Stimulated activated CD4-positive, alpha-beta T cell treated with anti-CD3 and anti-CD28 coated beads, Interleukin-1b, Interleukin-23, amount 100 ng/mL, for 24 hours (primary cell): Measurements from ENCODE around the gene OR4D2.

Source experiments
- DNase-seq, 4 experiments: peaks; one replicate each; pipeline ENCODE4 v3.0.0-alpha.2; 2020; ENCODE audit warnings: low read depth in 4 of 4, low spot score in 1 of 4

The OR4D2 gene

GRCh38 chr17:58172369-58173071 lies 5.7 kb downstream of the OR4D2 start:
- peak in 1 of 4 experiments; percentile 25 for DNase-seq

DNA sequence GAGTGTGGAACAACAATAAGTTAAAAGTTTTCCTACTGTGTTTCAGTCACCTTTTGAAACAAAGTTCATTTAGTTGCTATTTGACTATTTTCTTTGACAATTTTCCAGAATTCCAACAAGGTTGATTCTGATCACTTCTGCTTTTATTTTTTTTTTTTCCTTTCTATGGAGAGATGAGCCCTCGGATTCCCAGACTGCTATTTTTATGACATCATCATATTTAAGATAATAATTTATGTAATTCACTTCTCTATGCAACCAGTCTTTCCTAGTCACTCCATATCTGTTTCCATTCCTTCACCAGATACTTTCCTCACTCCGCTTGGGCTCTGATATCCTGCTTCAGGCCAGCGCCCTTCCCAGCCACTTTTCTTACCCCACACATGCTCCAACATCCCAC lies 8.1 kb downstream of the OR4D2 start:
- DNase-seq = no peak

DNA sequence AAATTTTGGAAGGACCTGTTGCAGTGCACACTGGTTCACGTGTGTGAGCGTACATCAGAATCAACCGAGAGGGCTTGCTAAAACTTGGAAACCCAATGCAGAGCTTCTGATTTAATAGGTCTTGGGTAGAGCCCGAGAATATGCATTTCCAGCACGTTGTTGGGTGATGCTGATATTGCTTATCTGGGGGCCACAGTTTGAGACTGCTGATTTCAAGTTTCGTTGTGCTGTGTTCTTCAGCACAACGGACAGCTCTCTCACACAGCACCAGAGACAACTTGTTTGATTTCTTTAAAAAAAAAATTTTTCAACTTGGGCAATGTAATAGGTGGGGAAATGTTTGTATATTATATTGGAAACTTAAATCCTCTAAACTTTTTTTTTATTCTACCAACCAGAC lies 9.4 kb downstream of the OR4D2 start:
- DNase-seq = no peak

- DNase-seq = no peak
These were observed 15.0 kb downstream of the OR4D2 start for GRCh38 chr17:58181796-58182195.

- DNase-seq = no peak
These were observed 16.7 kb downstream of the OR4D2 start for GRCh38 chr17:58183514-58183913.

DNA sequence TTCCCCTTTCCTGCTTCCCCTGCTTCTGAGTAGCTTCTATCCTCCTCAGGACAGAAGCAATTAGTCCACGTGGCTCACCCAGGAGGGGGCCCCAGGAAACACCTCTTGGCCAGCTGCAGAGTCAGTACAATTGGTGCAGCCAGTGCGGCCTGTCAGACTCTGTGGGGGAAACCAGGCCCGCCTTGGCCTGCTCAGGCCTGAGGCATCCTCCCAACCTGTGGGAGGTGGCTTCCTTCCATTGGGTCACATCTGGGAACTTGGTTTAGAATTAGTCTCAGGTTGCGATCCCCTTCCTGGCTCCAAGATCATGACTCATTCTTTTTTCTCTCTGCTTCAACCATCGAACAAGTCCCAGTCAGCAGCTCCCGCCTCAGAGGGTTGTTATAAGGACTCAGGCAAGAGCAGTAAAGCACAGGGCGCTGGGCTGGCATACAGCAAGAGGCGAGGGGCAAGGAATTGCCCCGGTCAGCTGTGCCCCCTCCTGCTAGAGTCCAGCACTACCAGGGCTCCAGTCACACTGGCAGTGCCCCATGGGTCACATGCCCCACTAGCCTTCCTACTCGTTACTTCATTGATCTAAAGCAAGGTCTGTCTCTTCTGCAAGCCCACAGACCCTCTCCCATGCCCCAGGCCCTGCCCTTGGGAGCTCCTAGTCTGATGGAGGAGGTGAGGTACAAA lies 17.7 kb downstream of the OR4D2 start:
- no peak for DNase-seq

GRCh38 chr17:58184986-58185761 lies 18.4 kb downstream of the OR4D2 start:
- DNase-seq = no peak

DNA sequence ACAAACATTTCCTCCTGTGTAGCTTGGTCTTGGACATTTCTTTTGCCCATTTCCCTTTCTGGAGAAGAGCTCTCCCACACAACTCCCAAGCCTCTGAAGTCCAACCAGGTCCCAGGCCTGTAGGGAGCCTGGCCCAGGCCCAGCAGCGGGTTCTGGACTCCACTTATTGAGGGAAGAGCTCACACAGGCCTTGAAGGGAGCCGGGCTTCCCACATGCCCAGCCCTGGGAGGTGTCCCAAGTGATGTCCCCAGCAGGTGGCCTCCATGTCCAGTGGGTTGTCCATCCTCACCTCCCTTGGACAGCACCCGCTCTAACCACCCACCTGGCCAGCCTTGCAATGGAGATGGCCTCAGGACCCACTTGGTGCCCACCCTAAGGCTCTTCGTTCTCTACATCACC lies 19.8 kb downstream of the OR4D2 start:
- DNase-seq = no peak

DNA sequence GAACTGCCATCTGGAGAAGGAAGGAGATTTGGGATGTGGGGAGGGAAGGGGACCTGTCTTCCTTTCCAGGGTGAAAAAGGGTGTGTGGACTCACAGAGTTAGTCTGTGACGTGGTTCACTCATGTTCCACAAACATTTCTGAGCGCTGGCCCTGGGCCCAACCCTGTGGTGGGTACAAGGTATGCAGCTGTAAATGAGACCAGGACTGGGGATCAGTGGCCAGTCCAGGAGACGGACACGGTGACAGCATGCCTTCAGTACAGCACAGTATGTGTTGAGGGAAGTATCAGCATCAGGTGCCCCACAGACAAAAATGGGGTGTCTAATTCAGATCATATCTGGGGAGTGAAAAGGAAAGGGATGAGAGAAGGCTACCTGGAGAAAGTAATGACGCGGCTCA lies 20.3 kb downstream of the OR4D2 start:
- no peak for DNase-seq

DNA sequence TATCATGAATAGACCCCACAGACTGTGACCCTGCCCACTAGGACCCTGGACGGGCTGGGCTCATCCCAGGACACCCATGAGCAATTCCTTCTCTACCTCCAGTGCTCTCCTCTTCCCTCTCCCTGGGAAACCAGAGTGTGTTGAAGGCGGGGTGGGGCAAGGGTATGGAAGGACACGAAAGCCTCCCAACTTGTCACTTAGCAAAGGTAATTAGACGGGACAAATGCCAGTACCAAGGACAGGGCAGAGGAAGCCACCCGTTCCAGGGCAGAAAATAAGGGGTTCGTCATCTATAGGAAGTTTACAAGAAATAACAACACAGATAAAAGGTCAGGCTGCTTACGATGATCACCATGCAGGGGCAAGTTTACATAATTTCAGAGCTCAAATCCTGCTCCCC lies 20.9 kb downstream of the OR4D2 start:
- DNase-seq = no peak

- no peak for DNase-seq
These were observed 22.8 kb downstream of the OR4D2 start for GRCh38 chr17:58189436-58190146.

DNA sequence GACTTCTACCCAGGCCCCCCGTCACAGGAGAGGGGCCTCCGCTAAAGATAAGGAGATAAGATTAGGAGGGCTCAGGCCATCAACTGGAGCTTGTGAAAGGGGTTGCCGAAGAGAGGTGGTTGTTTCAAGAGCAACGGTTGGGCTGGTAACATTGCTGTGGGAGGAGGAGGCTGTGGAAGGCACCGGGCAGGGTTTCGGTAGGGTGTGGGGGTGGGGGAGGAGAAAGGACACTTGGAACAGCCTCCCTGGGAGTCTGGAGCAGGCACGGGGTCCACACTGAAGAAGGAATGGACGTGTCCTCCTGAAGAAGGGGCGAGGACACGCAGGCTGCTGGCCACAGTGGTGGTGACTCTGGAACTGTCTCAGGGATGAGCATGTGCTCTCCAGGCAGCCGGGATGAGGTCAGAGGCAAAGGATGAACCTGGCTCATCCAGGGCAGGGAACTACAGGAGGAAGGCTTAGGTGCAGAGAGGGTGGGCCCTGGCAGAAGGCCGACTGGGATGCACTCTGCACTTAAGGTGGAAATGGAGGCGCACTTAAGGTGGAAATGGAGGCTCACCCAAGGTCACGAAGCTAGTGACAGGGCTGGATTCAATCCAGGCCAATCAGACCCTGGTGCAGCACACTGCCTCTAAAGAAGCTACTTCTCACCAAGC lies 24.6 kb downstream of the OR4D2 start:
- no peak for DNase-seq

GRCh38 chr17:58192612-58193011 lies 25.8 kb downstream of the OR4D2 start, which contains the start of gene EPX:
TSS of gene EPX (plus strand) at chr17:58192726. CDS start at chr17:58192847, 121 bp downstream.
- no peak for DNase-seq

- DNase-seq = no peak
These were observed 27.0 kb downstream of the OR4D2 start for GRCh38 chr17:58193641-58194255.

- no peak for DNase-seq
These were observed 28.8 kb downstream of the OR4D2 start for GRCh38 chr17:58195518-58196123.

- no peak for DNase-seq
These were observed 29.8 kb downstream of the OR4D2 start for GRCh38 chr17:58196610-58197009.

DNA sequence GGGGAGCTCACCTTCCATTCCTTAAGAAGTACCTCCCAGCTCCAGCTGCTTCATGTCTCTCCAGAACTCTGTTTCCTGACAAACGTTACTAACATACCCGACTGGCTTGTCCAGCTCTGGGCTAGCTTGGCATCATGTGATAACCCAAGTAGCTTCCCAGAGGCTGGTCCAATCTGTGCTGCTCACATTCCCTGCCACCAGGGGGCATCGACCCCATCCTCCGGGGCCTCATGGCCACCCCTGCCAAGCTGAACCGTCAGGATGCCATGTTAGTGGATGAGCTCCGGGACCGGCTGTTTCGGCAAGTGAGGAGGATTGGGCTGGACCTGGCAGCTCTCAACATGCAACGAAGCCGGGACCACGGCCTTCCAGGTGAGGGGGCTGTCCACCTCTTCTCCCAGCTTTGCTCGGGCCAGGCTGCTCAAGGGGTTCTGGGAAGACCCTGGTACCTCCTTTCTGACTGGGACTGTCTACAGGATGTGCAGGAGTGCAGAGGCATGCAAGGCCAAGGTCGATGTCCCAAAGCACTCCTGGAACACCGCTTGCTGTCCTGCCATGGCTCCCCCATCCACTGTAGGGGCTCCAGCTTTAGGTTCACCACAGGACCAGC lies 33.3 kb downstream of the OR4D2 start:
- peak in 3 of 4 experiments; percentile 34 to 61 (median 46) for DNase-seq

DNA sequence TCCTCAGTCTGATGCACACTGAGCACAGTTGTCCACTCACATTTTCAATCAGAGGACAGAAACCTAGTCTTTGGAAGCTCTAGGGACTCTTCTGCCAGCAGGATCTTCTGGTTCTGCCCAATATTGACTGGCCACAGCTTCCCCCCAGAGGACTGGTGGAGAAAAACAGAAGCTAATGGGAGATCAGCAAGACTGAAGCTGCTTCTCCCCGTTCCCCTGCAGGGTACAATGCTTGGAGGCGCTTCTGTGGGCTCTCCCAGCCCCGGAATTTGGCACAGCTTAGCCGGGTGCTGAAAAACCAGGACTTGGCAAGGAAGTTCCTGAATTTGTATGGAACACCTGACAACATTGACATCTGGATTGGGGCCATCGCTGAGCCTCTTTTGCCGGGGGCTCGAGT lies 36.1 kb downstream of the OR4D2 start:
- no peak for DNase-seq

DNA sequence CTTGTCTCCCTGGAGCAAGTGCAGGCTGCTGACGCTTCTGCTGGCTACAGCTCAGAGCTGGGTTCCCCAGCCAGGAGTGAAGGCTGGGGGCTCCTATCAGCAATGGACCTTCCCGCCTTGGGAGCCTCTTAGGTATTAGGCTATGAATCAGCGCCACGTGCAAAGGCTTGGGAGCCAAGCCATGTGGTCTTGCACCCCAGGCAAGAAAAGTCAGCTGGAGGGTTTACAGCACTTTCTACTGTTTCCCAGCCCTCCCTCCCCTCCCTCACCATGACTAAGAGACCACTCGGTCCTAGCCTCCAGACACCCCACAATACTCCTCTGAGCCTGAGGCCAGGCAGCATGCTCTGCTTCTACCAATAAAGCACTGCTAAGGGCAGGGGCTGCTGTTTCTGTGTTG lies 38.0 kb downstream of the OR4D2 start:
- no peak for DNase-seq

DNA sequence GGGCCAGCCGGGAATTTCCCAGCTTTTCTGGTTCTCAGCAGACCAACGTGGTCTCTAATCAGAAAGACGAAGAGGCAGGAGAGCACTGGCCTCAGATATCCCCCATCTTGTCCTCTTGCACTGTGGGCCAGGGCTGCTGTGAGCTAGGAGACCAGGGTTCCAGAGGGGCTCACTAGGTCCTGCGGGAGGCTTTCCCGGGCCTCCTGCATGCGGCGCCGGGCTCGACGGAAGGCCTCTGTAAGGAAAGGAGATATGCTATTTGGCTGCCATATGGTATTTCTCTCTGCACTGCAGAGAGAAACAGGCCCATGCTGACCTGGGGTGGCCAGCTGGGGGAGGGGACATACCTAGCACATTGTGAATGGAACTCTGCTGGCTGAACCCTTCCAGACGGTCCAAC lies 39.2 kb downstream of the OR4D2 start:
- no peak for DNase-seq
